Suprapubic skin (tissue), 3 donors: ENCODE results near the gene LRBA.

ENCODE experiments used
- POLR2AphosphoS5 ChIP-seq, 3 donors: sonication (generic); formaldehyde crosslinking; IDR thresholded peaks; one replicate each; pipeline ENCODE4 v1.6.1; 2017; ENCODE audit warnings: antibody characterized with exemption in 3 of 3
- TF ChIP-seq, protein P1 (sequence below), 2 donors: fragments of 200-600 bp in 1 of 2; fragments of 450-650 bp in 1 of 2; sonication (generic) in 1 of 2; IDR thresholded peaks; one replicate each; pipeline ENCODE4 v1.5.1; 2016 to 2019; ENCODE audit warnings: antibody characterized with exemption in 2 of 2, mild to moderate bottlenecking in 1 of 2, moderate library complexity in 1 of 2

DNA sequence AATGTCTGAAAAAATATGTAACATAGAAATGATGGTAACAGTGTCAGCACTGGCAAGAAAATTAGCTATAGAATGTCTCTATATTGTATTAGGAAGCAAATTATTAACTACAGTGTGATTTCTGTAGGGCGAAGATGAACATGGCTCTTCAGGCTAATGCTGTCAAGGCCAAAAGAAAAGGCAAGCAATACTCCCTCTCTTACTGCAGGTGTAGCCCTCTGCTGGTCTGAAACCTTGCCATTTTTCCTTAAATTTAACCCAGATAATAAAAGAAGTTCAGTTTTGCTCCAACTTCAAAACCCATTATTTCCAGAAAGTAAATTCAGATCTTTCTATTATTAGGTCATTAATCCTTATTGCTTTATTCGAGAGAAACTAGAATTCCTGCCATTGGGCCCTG is 215.9 kb downstream of the LRBA start:
- TF ChIP-seq, protein P1, sequence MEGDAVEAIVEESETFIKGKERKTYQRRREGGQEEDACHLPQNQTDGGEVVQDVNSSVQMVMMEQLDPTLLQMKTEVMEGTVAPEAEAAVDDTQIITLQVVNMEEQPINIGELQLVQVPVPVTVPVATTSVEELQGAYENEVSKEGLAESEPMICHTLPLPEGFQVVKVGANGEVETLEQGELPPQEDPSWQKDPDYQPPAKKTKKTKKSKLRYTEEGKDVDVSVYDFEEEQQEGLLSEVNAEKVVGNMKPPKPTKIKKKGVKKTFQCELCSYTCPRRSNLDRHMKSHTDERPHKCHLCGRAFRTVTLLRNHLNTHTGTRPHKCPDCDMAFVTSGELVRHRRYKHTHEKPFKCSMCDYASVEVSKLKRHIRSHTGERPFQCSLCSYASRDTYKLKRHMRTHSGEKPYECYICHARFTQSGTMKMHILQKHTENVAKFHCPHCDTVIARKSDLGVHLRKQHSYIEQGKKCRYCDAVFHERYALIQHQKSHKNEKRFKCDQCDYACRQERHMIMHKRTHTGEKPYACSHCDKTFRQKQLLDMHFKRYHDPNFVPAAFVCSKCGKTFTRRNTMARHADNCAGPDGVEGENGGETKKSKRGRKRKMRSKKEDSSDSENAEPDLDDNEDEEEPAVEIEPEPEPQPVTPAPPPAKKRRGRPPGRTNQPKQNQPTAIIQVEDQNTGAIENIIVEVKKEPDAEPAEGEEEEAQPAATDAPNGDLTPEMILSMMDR (IDR thresholded peaks at IDR 0.05), result no peak
- no peak for TF ChIP-seq POLR2AphosphoS5 (IDR thresholded peaks at IDR 0.05)
